ENCODE measurements around the gene ITPRID1. TPM values are rescaled to one million over a fixed set of nuclear protein-coding genes. Genes with fewer than 3 reads are reported as not detected.
A peak's percentile ranks its signal among the peaks of the same experiment; 100 is the strongest.
"Not testable (repeated sequence)": the region's sequence is repeated elsewhere in the genome, so short reads cannot be mapped to it uniquely, and the experiment has no call there.

The ITPRID1 gene
- total RNA-seq, 1 experiment from 2014 or later, result 0.21 TPM

DNA sequence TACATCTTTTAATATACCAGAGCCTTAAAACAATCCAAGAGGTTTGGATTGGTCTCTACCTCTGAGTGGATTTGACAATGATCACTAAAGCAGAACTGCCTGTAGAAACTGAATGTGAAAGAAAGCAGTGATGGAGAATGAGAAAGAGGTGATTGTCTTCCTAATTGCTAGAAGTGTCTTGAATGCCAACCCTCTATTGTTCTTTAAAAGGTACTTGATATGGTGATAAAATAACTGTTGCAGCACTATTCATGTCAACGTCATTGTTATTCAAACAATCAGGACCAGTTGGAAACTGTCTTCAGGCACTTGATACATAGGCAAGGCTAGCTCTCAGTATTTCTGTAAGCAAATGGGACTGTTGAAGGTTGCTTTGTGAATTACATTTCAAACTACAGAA is 47.9 kb upstream of the ITPRID1 start:
- H3K4me1 ChIP-seq (ENCODE audit: insufficient read depth, low read length, poor library complexity, severe bottlenecking), result no peaks in the 10 kb centered on the region
- H3K36me3 ChIP-seq (ENCODE audit: insufficient read depth, low read length, poor library complexity, severe bottlenecking), result no peaks in the 10 kb centered on the region
- no peak overlapping the region for H3K27ac ChIP-seq (ENCODE audit: low read depth, low read length, poor library complexity, severe bottlenecking)
- no peaks in the 10 kb centered on the region for H3K9me3 ChIP-seq (ENCODE audit: low read depth, low read length, poor library complexity, severe bottlenecking)
- no TSS peak for BruUV-seq (replicated peaks)
- ChIA-PET POLR2A (ENCODE audit: low non-redundant PET) (no interaction called here), CTCF (no interaction called here)
- intact Hi-C loops (cut with micrococcal nuclease; ENCODE audit: unreplicated experiment), result no loop called here
- TF ChIP-seq EZH2 (IDR thresholded peaks at IDR 0.05; ENCODE audit: borderline replicate concordance, low read depth, low read length, poor library complexity, severe bottlenecking), result no peak
- TF ChIP-seq, protein P1, sequence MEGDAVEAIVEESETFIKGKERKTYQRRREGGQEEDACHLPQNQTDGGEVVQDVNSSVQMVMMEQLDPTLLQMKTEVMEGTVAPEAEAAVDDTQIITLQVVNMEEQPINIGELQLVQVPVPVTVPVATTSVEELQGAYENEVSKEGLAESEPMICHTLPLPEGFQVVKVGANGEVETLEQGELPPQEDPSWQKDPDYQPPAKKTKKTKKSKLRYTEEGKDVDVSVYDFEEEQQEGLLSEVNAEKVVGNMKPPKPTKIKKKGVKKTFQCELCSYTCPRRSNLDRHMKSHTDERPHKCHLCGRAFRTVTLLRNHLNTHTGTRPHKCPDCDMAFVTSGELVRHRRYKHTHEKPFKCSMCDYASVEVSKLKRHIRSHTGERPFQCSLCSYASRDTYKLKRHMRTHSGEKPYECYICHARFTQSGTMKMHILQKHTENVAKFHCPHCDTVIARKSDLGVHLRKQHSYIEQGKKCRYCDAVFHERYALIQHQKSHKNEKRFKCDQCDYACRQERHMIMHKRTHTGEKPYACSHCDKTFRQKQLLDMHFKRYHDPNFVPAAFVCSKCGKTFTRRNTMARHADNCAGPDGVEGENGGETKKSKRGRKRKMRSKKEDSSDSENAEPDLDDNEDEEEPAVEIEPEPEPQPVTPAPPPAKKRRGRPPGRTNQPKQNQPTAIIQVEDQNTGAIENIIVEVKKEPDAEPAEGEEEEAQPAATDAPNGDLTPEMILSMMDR (conservative IDR thresholded peaks at IDR 0.05; ENCODE audit: low read depth, low read length), result no peak
- no peak for DNase-seq (ENCODE audit: low spot score)
- H3K4me3 ChIP-seq (ENCODE audit: low read depth, low read length, poor library complexity, severe bottlenecking), result no peak overlapping the region
- no peaks in the 10 kb centered on the region for H3K27me3 ChIP-seq (replicated peaks; ENCODE audit: insufficient read depth, low read depth, low read length, poor library complexity)

DNA sequence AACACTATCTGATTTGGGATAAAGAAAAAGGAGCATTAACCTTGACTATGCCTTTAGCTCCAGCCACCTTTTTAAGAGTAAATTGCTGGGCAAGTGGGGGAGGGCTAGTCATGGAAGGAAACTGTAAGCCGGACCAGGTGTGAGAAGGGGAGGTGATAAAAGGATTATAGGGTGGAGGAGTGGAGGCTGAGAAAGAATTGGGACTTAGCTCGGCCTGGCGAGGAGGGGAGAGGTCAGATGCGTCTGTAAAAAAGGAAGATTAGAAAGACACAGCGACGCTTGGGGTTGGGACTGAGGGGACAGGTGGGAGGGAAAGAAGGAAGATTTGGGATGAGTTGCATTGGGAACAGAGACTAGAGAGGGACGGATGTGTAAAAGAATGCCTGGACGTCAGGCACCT is 43.0 kb upstream of the ITPRID1 start:
- H3K9me3 ChIP-seq (ENCODE audit: low read depth, low read length, poor library complexity, severe bottlenecking); DNase-seq (ENCODE audit: low spot score); H3K36me3 ChIP-seq (ENCODE audit: insufficient read depth, low read length, poor library complexity, severe bottlenecking); POLR2A ChIA-PET (ENCODE audit: low non-redundant PET); BruUV-seq (replicated peaks); H3K27me3 ChIP-seq (replicated peaks; ENCODE audit: insufficient read depth, low read depth, low read length, poor library complexity); intact Hi-C loops (cut with micrococcal nuclease; ENCODE audit: unreplicated experiment); H3K4me1 ChIP-seq (ENCODE audit: insufficient read depth, low read length, poor library complexity, severe bottlenecking); CTCF ChIA-PET; H3K4me3 ChIP-seq (ENCODE audit: low read depth, low read length, poor library complexity, severe bottlenecking); H3K27ac ChIP-seq (ENCODE audit: low read depth, low read length, poor library complexity, severe bottlenecking): not testable (repeated sequence)

GRCh38 chr7:31475368-31475767 is 38.5 kb upstream of the ITPRID1 start:
- BruUV-seq (replicated peaks), result no TSS peak
- intact Hi-C loops (cut with micrococcal nuclease; ENCODE audit: unreplicated experiment), result no loop called here
- Histone ChIP-seq H3K4me3 (ENCODE audit: low read depth, low read length, poor library complexity, severe bottlenecking) (no peak overlapping the region), H3K27me3 (replicated peaks; ENCODE audit: insufficient read depth, low read depth, low read length, poor library complexity) (no peaks in the 10 kb centered on the region), H3K9me3 (ENCODE audit: low read depth, low read length, poor library complexity, severe bottlenecking) (no peaks in the 10 kb centered on the region), H3K36me3 (ENCODE audit: insufficient read depth, low read length, poor library complexity, severe bottlenecking) (no peaks in the 10 kb centered on the region), H3K4me1 (ENCODE audit: insufficient read depth, low read length, poor library complexity, severe bottlenecking) (peaks cover 5% of the 10 kb centered on the region), H3K27ac (ENCODE audit: low read depth, low read length, poor library complexity, severe bottlenecking) (no peak overlapping the region)
- DNase-seq (ENCODE audit: low spot score), result no peak
- CTCF ChIA-PET, result no interaction called here
- TF ChIP-seq EZH2 (IDR thresholded peaks at IDR 0.05; ENCODE audit: borderline replicate concordance, low read depth, low read length, poor library complexity, severe bottlenecking), result no peak
- TF ChIP-seq, protein P1 (conservative IDR thresholded peaks at IDR 0.05; ENCODE audit: low read depth, low read length), result no peak
- POLR2A ChIA-PET (ENCODE audit: low non-redundant PET), result no interaction called here

DNA sequence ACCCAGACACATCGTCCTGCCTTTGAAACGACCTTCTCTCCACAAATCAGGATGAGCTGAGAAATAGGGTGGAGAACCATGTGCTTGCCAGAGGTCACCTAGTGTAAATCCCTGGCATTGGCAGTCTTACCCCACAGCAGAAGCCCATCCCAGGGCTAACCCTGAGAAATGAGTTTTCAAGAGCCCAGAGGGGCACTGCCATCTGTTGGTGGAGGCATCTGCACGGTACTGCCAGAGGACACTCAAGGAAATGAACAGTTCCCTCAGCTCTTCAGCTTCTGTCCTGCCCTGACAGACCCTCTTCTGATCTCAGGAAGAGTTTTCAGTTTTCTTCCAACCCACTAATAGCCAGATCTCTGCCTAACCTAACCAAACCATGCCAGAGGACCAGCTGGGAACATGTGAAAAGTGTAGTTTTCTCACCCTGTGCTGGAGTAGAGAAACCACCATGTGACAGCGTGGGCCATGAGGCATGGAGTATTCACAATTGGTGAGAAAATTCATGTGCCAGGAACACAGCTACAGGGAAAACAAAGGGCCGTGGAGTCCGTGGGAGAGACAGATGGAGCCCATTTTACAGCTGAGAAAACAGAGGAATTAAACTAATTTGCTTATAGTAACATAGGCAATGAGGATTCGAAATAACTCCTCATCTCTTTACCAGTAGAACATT is 37.7 kb upstream of the ITPRID1 start:
- H3K4me1 ChIP-seq (ENCODE audit: insufficient read depth, low read length, poor library complexity, severe bottlenecking), result peaks cover 5% of the 10 kb centered on the region
- POLR2A ChIA-PET (ENCODE audit: low non-redundant PET), result no interaction called here
- no peaks in the 10 kb centered on the region for H3K36me3 ChIP-seq (ENCODE audit: insufficient read depth, low read length, poor library complexity, severe bottlenecking)
- no peak overlapping the region for H3K4me3 ChIP-seq (ENCODE audit: low read depth, low read length, poor library complexity, severe bottlenecking)
- no peak overlapping the region for H3K27ac ChIP-seq (ENCODE audit: low read depth, low read length, poor library complexity, severe bottlenecking)
- no peaks in the 10 kb centered on the region for H3K27me3 ChIP-seq (replicated peaks; ENCODE audit: insufficient read depth, low read depth, low read length, poor library complexity)
- intact Hi-C loops (cut with micrococcal nuclease; ENCODE audit: unreplicated experiment), result no loop called here
- no peaks in the 10 kb centered on the region for H3K9me3 ChIP-seq (ENCODE audit: low read depth, low read length, poor library complexity, severe bottlenecking)
- no peak for TF ChIP-seq EZH2 (IDR thresholded peaks at IDR 0.05; ENCODE audit: borderline replicate concordance, low read depth, low read length, poor library complexity, severe bottlenecking)
- TF ChIP-seq, protein P1 (conservative IDR thresholded peaks at IDR 0.05; ENCODE audit: low read depth, low read length), result peak; percentile 42
- CTCF ChIA-PET, result no interaction called here
- DNase-seq (ENCODE audit: low spot score), result no peak
- no TSS peak for BruUV-seq (replicated peaks)

Data from A673 (cell line).